GM23248 (cell line): ENCODE data around the gene EGFR. TPM values are rescaled to one million over a fixed set of nuclear protein-coding genes. Genes with fewer than 3 reads are reported as not detected.
A peak's percentile ranks its signal among the peaks of the same experiment; 100 is the strongest.

ENCODE experiments used
- DNase-seq: peaks from one replicate; pipeline ENCODE4 v3.0.0-alpha.2; 2015
- H2AFZ ChIP-seq: fragments of 200-600 bp; sonication (generic); 2 replicates; pipeline ENCODE4 v1.6.1; 2016; ENCODE audit warnings: antibody characterized with exemption
- H3F3A ChIP-seq: fragments of 200-600 bp; sonication (generic); 2 replicates; pipeline ENCODE4 v1.6.1; 2016; ENCODE audit warnings: mild to moderate bottlenecking, antibody characterized with exemption, mixed run types; ENCODE audit not compliant: insufficient read depth
- H3K27ac ChIP-seq: fragments of 200-600 bp; sonication (generic); 2 replicates; pipeline ENCODE4 v1.5.1; 2016; ENCODE audit warnings: mild to moderate bottlenecking
- H3K27me3 ChIP-seq: fragments of 200-600 bp; sonication (generic); replicated peaks from 2 replicates; pipeline ENCODE4 v1.6.1; 2016; ENCODE audit warnings: mild to moderate bottlenecking; ENCODE audit not compliant: insufficient read depth
- H3K36me3 ChIP-seq: fragments of 200-600 bp; sonication (generic); 2 replicates; pipeline ENCODE4 v1.6.1; 2016; ENCODE audit warnings: low read depth, mild to moderate bottlenecking
- H3K4me1 ChIP-seq: fragments of 200-600 bp; sonication (generic); 2 replicates; pipeline ENCODE4 v1.6.1; 2016; ENCODE audit warnings: mild to moderate bottlenecking; ENCODE audit not compliant: insufficient read depth
- H3K4me2 ChIP-seq: fragments of 200-600 bp; sonication (generic); one replicate; pipeline ENCODE4 v1.6.1; 2016; ENCODE audit warnings: mild to moderate bottlenecking; ENCODE audit not compliant: unreplicated experiment
- H3K4me3 ChIP-seq: fragments of 200-600 bp; sonication (generic); 2 replicates; pipeline ENCODE4 v1.5.1; 2016; ENCODE audit warnings: mild to moderate bottlenecking
- H3K79me2 ChIP-seq: fragments of 200-600 bp; sonication (generic); 2 replicates; pipeline ENCODE4 v1.6.1; 2016; ENCODE audit warnings: mild to moderate bottlenecking; ENCODE audit not compliant: insufficient read depth
- H3K9ac ChIP-seq: fragments of 200-600 bp; sonication (generic); 2 replicates; pipeline ENCODE4 v1.6.1; 2016; ENCODE audit warnings: mild to moderate bottlenecking
- H3K9me2 ChIP-seq: fragments of 200-600 bp; sonication (generic); 2 replicates; pipeline ENCODE4 v1.6.1; 2016; ENCODE audit warnings: mixed run types, mild to moderate bottlenecking, moderate library complexity; ENCODE audit not compliant: insufficient read depth
- H3K9me3 ChIP-seq: fragments of 200-600 bp; sonication (generic); one replicate; pipeline ENCODE4 v1.6.1; 2017; ENCODE audit warnings: low read depth
- H4K20me1 ChIP-seq: fragments of 200-600 bp; sonication (generic); 2 replicates; pipeline ENCODE4 v1.6.0; 2016; ENCODE audit not compliant: insufficient read depth
- EZH2 ChIP-seq: fragments of 200-600 bp; sonication (generic); IDR thresholded peaks from 2 replicates; pipeline ENCODE4 v1.6.1; 2018; ENCODE audit warnings: antibody characterized with exemption, mild to moderate bottlenecking; ENCODE audit not compliant: insufficient read depth, poor library complexity, severe bottlenecking
- EZH2phosphoT487 ChIP-seq: fragments of 200-600 bp; sonication (generic); IDR thresholded peaks from 2 replicates; pipeline ENCODE4 v1.6.1; 2018; ENCODE audit warnings: antibody characterized with exemption, moderate library complexity, mild to moderate bottlenecking, low read depth; ENCODE audit not compliant: insufficient read depth
- WGBS, 2 experiments: methylation state at CpG; one replicate each; pipeline ENCODE4 v1.1.6; 2015 to 2017; ENCODE audit warnings: low lambda C conversion rate in 2 of 2, low coverage in 1 of 2; ENCODE audit errors: missing lambda C conversion rate in 2 of 2; 5-methylcytosine and 5-hydroxymethylcytosine counted together
- in situ Hi-C: fragments of 300-500 bp; cut with MboI; formaldehyde crosslinking; loops from 2 replicates; pipeline ENCODE4 v1.15.0; 2020
- polyA plus RNA-seq: library from polyadenylated mRNA; unstranded; fragments of >200 nt; fragmentation: Nextera tagmentation; extraction: Ambion mirVana; gene quantifications from 2 replicates; pipeline ENCODE4 v1.2.1, GENCODE V29; 2016
- total RNA-seq: library from RNA; depleted of rRNA; stranded (reverse); fragments of >200 nt; shearing (Covaris generic); gene quantifications from 2 replicates; pipeline ENCODE4 v1.2.3, GENCODE V29; 2014

The EGFR gene
- total and polyA plus RNA-seq, 2 experiments from 2014 or later = 48.7 to 53.5 TPM

DNA sequence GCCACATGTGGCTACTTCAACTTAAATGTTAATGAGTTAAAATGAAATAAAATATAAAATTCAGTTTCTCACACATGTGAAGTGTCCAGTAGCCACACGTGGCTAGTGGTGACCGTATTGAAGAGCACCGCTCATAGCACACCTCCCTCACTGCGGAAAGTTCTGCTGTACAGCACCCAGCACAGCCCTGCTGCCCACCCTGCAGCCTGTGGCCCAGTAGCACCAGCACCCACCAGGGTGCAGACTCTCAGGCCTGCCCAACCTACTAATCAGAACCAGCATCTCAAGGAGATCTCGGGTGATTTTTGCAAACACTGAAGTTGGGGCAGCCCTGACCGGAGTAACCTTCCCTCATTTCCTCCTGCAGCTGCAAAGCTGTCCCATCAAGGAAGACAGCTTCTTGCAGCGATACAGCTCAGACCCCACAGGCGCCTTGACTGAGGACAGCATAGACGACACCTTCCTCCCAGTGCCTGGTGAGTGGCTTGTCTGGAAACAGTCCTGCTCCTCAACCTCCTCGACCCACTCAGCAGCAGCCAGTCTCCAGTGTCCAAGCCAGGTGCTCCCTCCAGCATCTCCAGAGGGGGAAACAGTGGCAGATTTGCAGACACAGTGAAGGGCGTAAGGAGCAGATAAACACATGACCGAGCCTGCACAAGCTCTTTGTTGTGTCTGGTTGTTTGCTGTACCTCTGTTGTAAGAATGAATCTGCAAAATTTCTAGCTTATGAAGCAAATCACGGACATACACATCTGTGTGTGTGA, 183.5 kb downstream of the EGFR start:
- Histone ChIP-seq H3K4me2 (no peak overlapping the region), H3K9me2 (no peaks in the 10 kb centered on the region), H3K9me3 (no peaks in the 10 kb centered on the region), H3K79me2 (peaks cover 5% of the 10 kb centered on the region; the same call in 1 of the 2 replicates), H3K36me3 (peaks cover 82% of the 10 kb centered on the region), H3F3A (peaks cover 33% of the 10 kb centered on the region; the same call in 1 of the 2 replicates), H3K27ac (no peak overlapping the region), H3K4me1 (0 out of 2 replicates have a peak, but pooled peaks cover 7% of the 10 kb centered on the region), H3K4me3 (no peak overlapping the region), H2AFZ (no peak overlapping the region), H3K9ac (no peak overlapping the region), H3K27me3 (no peaks in the 10 kb centered on the region), H4K20me1 (no peaks in the 10 kb centered on the region)
- DNase-seq = no peak
- 77 to 80% methylated on average over 13 of the region's 13 CpGs for WGBS, 2 experiments
- in situ Hi-C loops = no loop called here
- TF ChIP-seq EZH2phosphoT487 (no peak), EZH2 (no peak)

DNA sequence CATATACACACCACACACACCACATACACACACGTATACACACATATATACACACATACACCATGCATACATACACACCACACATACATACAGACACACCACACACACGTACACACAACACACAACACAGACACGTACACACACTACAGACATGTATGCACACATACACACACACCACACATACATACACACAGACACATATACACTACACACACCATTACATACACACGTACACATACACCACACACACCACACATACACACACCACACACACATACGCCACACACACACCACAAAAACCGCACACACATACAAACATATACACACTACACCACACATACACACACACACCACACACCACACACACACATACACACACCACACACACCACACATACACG, 184.5 kb downstream of the EGFR start:
- Histone ChIP-seq H3K36me3 (peaks cover 88% of the 10 kb centered on the region), H3K4me2 (no peak overlapping the region), H3F3A (peaks cover 32% of the 10 kb centered on the region; the same call in 1 of the 2 replicates), H3K27me3 (no peaks in the 10 kb centered on the region), H3K9me2 (no peaks in the 10 kb centered on the region), H3K27ac (no peak overlapping the region), H3K4me3 (no peak overlapping the region), H3K79me2 (no peaks in the 10 kb centered on the region), H3K9me3 (no peaks in the 10 kb centered on the region), H2AFZ (no peak overlapping the region), H3K4me1 (0 out of 2 replicates have a peak, but pooled peaks cover 7% of the 10 kb centered on the region), H3K9ac (no peak overlapping the region), H4K20me1 (no peaks in the 10 kb centered on the region)
- 90 to 93% methylated on average over 5 to 7 of the region's 7 CpGs for WGBS, 2 experiments
- in situ Hi-C loops = no loop called here
- DNase-seq = no peak
- TF ChIP-seq EZH2 (no peak), EZH2phosphoT487 (no peak)

DNA sequence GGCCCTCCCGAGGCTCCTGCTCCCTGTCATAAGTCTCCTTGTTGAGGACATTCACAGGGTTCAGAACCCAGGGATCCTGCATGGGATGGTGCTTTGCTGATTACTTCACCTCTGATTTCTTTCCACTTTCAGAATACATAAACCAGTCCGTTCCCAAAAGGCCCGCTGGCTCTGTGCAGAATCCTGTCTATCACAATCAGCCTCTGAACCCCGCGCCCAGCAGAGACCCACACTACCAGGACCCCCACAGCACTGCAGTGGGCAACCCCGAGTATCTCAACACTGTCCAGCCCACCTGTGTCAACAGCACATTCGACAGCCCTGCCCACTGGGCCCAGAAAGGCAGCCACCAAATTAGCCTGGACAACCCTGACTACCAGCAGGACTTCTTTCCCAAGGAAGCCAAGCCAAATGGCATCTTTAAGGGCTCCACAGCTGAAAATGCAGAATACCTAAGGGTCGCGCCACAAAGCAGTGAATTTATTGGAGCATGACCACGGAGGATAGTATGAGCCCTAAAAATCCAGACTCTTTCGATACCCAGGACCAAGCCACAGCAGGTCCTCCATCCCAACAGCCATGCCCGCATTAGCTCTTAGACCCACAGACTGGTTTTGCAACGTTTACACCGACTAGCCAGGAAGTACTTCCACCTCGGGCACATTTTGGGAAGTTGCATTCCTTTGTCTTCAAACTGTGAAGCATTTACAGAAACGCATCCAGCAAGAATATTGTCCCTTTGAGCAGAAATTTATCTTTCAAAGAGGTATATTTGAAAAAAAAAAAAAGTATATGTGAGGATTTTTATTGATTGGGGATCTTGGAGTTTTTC, 186.5 kb downstream of the EGFR start:
- H3F3A ChIP-seq = peaks cover 27% of the 10 kb centered on the region; the same call in 1 of the 2 replicates
- no peaks in the 10 kb centered on the region for H3K27me3 ChIP-seq
- DNase-seq = no peak
- H2AFZ ChIP-seq = no peak overlapping the region
- H3K9me2 ChIP-seq = no peaks in the 10 kb centered on the region
- no peak overlapping the region for H3K4me3 ChIP-seq
- no peak overlapping the region for H3K4me2 ChIP-seq
- in situ Hi-C loops = no loop called here
- no peaks in the 10 kb centered on the region for H3K9me3 ChIP-seq
- 87 to 88% methylated on average over 16 of the region's 16 CpGs for WGBS, 2 experiments
- no peak overlapping the region for H3K9ac ChIP-seq
- peaks cover 88% of the 10 kb centered on the region for H3K36me3 ChIP-seq
- no peak overlapping the region for H3K27ac ChIP-seq
- TF ChIP-seq EZH2 (no peak), EZH2phosphoT487 (no peak)
- no peaks in the 10 kb centered on the region for H3K79me2 ChIP-seq
- H4K20me1 ChIP-seq = no peaks in the 10 kb centered on the region
- H3K4me1 ChIP-seq = 0 out of 2 replicates have a peak, but pooled peaks cover 7% of the 10 kb centered on the region

DNA sequence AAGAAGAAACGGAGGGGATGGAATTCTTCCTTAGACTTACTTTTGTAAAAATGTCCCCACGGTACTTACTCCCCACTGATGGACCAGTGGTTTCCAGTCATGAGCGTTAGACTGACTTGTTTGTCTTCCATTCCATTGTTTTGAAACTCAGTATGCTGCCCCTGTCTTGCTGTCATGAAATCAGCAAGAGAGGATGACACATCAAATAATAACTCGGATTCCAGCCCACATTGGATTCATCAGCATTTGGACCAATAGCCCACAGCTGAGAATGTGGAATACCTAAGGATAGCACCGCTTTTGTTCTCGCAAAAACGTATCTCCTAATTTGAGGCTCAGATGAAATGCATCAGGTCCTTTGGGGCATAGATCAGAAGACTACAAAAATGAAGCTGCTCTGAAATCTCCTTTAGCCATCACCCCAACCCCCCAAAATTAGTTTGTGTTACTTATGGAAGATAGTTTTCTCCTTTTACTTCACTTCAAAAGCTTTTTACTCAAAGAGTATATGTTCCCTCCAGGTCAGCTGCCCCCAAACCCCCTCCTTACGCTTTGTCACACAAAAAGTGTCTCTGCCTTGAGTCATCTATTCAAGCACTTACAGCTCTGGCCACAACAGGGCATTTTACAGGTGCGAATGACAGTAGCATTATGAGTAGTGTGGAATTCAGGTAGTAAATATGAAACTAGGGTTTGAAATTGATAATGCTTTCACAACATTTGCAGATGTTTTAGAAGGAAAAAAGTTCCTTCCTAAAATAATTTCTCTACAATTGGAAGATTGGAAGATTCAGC, 187.6 kb downstream of the EGFR start:
- peak; percentile 46 for DNase-seq
- Histone ChIP-seq H3K9me2 (no peaks in the 10 kb centered on the region), H3K4me2 (no peak overlapping the region), H3K4me3 (no peak overlapping the region), H2AFZ (no peak overlapping the region), H3K4me1 (0 out of 2 replicates have a peak, but pooled peaks cover 10% of the 10 kb centered on the region), H3K36me3 (peaks cover 81% of the 10 kb centered on the region), H3K9me3 (no peaks in the 10 kb centered on the region), H3K79me2 (no peaks in the 10 kb centered on the region), H3K27me3 (no peaks in the 10 kb centered on the region), H3K27ac (no peak overlapping the region), H3F3A (peaks cover 30% of the 10 kb centered on the region; the same call in 1 of the 2 replicates), H3K9ac (no peak overlapping the region), H4K20me1 (no peaks in the 10 kb centered on the region)
- WGBS, 2 experiments = 83% methylated on average over 9 of the region's 9 CpGs
- in situ Hi-C loops = no loop called here
- TF ChIP-seq EZH2phosphoT487 = no peak
- no peak for TF ChIP-seq EZH2
